ENCODE measurements around the gene EVPL.
A peak's percentile ranks its signal among the peaks of the same experiment; 100 is the strongest.
"Not testable (repeated sequence)": the region's sequence is repeated elsewhere in the genome, so short reads cannot be mapped to it uniquely, and the experiment has no call there.

The EVPL gene

DNA sequence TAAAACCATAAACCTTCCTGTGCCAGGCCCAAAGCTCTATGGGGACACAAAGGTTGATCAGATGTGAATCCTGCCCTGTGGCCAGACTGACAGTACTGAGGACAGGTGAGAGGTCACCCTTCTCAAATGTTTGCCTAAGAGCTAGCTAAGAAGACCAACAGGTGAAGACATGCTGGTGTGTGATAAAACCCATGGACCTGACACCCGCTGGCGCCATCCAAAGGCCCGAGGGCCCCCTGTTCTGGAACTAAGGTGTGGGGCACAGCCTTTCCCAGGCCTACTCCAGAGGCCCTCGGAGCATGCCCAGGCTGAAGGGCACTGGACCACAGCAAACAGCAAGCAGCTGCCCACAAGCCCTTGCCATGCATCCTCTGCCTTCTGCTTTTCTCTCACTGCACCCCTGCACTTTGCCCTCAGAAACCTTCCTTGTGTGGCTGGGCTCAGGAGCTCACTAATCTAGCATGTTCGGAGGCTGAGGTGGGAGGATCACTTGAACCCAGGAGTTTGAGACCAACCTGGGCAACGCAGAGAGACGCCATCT lies 31.7 kb downstream of the EVPL start:
- no peak for DNase-seq

GRCh38 chr17:75994802-75995370 lies 32.2 kb downstream of the EVPL start:
- no peak for DNase-seq

GRCh38 chr17:75991396-75991795 lies 35.7 kb downstream of the EVPL start:
- no peak for DNase-seq

GRCh38 chr17:75987041-75987440 lies 40.1 kb downstream of the EVPL start:
- DNase-seq: no peak

DNA sequence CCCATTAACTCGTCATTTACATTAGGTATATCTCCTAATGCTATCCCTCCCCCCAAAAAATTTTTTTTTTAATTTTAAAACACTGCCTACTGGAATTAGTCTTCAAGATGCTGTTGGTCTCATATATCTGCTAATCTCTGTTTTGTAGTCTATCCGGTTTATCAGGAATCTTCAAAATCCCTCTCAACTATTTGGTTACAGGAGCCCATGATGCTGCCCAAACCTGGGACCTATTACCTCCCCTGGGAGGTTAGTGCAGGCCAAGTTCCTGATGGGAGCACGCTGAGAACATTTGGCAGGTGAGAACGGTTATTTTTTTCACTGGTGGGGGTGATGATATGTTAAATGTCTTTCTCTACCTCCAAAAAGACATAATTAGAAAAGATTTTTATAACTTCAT lies 41.1 kb downstream of the EVPL start:
- DNase-seq: no peak

DNA sequence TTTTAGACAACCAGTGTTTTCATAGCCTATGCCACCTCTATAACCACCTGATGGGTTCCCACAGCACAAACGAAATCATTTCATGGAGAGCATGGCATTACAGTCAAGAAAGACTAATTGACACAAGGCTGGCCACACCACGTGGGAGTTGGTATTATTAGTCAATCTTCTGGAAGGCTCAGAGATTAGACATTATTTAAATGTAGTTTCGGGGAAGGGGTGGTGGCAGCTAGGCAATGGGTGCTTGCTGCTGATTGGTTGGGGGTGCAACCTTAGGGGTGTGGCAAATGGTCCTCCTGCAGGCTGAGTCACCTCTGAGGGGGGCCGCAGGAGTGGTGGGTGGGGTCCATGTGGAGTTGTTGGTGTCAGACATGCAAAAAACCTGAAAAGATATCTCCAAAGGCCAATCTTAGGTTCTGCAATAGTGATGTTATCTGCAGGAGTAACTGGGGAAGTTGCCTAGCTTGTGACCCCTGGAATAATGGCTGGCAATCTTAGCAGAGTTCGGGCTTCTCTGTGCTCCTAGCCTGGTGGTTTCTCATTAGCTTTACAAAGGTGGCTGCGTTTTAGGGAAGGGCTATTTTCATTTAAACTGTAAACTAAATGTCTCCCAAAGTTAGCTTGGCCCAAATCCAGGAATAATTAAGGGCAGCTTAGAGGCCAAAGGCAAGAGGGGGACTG lies 43.5 kb downstream of the EVPL start:
- DNase-seq: no peak

DNA sequence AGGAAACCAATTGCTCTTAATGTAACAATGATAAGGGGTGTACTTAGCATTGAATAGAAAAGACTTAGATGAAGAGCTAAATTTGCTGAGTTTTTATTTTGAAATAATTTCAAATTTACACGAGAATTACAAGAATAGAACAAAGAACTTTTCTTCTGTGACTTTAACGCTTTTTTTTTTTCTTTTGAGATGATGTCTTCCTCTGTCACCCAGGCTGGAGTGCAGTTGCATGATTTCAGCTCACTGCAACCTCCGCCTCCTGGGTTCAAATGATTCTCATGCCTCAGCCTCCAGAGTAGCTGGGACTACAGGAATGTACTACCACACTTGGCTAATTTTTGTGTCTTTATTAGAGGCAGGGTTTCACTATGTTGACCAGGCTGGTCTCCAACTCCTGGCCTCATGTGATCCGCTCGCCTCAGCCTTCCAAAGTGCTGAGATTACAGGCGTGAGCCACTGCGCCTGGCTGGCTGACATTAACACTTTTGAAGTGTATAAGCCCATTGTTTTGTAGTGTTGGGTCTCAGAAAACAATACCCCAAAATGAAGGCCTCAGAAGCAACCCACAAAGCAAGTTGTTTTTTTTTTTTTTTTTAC lies 46.0 kb downstream of the EVPL start:
- DNase-seq: no peak

DNA sequence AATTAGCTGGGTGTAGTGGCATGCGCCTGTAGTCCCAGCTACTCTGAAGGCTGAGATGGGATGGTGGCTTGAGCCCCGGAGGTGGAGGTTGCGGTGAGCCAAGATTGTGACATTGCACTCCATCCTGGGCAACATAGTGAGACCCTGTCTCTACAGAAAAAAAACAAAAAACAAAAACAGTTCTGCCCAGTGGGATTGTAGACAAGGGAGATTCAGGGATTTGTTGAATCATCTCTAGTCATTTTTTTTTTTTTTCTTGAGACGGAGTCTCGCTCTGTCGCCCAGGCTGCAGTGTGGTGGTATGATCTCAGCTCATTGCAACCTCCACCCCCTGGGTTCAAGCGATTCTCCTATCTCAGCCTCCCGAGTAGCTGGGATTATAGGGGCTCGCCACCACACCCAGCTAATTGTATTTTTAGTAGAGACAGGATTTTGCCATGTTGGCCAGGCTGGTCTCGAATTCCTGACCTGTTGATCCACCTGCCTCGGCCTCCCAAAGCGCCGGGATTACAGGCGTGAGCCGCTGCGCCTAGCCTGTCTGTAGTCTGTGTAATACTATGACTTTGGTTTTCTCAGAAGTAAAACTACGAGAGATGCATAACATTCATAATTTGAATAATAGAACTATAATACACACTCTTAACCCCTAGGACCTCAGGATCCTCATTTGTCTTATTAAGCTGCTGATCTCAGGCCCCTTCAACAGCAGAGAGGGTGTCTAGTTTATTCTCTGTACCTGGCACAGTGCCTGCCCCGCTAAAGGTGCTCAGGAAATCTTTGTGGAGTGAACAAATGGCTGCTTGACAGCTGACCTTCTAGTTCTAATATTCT lies 46.7 kb downstream of the EVPL start:
- no peak for DNase-seq

GRCh38 chr17:75979705-75980187 lies 47.4 kb downstream of the EVPL start:
- no peak for DNase-seq

DNA sequence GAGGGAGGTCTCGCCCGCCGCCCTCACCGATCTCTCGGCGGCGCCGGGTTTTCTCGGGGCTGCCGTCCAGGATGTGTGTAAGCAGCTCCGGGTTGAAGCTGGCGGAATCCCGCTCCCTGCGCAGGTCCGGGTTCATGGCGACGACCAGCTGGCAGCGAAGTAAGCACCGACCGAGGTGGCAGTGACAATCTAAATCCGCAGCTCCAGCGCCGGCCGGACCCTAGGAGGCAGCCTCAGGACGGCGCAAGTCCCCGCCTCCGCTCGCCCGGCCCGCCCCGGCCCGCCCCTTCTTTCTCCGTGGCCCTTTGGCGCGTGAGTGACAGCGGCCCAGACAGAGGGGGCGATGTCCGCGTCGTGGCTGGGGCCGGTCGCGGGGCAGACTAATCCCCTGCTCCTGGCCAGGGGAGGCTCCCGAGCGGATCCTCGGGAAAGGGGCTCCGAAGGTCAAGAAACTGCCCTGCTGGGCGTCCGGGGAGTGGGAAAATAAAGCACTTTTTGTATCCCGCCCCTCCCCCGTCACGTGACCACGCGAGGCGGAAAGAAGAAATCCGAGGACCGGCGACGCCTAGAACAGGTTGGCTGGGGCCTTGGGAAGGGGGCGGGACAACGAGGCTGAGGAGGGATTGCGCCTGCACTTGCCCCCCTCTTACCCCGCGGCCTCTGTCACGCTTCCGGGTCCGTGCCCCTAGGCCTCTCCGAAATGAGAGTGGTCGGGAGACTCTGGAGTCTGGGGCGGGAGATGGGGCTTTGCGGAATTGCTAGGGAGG lies 48.0 kb downstream of the EVPL start, which contains the start of the genes ACOX1 and TEN1:
Gene ACOX1, minus strand, starts transcription at position 229 of the 767 bp plus-strand sequence. Its CDS starts 93 bp downstream, at position 136.
Gene TEN1, plus strand, starts transcription at position 303 of the 767 bp plus-strand sequence. CDS start 6,953 bp downstream, outside the sequence.
- peak; percentile 94 for DNase-seq

DNA sequence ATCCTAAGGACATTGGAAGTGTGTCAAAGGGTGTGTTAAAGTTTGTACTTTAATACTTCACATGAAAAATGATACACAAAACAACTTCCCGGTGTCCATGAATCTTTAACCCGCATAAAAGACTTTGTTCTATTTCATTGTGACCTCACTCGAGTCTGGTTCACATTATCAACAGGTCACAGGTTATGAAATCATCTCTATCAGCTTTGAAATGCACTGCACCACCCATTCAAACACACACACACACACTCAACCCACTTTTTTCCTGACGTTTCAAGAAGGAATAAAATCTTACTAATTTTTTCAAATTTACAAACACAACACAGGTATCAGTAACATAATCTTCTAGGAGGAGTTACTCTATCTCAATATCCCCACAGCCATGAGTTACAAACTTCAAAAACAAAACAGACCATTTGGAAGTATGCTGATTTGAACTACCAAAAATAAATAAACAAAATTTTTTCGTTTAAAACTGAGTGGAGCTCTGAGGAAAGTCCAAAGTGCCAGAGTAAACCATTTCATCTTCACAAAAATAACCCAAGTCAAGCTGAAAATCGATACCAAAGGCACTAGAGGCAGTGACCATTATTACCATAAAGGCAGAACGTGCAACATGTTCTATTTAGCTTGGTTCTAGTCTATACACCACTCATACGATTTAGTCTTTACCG lies 50.8 kb downstream of the EVPL start:
- no peak for DNase-seq

DNA sequence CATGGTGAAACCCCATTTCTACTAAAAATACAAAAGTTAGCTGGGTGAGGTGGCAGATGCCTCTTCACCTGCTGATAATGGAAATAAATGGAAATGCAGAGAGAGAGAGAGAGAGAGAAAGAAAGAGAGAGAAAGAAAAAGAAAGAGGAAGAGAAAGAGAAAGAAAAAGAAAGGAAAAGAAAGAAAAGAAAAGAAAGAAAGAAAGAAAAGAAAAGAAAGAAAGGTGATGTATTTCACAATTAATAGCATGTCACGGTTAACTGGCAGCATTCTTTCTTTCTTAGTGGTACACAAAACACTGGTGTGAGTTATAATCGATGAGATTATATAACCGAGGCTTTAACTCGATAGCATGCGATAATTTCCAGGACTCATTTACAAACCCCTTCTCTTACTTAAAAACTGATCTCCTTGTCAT lies 51.3 kb downstream of the EVPL start:
- DNase-seq: no peak

GRCh38 chr17:75975187-75975586 lies 51.9 kb downstream of the EVPL start:
- DNase-seq: not testable (repeated sequence)

- no peak for DNase-seq
Measured at GRCh38 chr17:75970626-75971025, 56.5 kb downstream of the EVPL start.

DNA sequence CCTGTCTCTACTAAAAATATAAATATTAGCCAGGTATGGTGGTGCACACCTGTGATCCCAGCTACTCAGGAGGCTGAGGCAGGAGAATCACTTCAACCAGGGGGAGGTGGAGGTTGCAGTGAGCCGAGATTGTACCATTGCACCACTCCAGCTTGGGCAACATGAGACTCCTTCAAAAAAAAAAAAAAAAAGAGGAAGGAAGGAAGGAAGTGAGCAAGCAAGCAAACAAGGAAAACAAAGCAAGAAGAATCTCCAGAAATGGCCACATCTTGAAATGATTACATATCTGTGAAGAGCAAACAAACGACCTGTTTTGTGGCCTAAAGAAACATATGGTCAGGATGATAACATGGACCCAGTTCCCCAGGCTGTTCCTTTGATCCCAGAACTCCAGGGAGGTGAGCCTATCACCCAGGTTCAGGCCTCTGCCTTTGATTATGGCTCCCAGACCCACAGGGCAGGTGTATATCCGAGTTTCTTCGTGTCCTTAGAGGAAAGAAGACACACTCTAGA lies 57.0 kb downstream of the EVPL start:
- no peak for DNase-seq

DNA sequence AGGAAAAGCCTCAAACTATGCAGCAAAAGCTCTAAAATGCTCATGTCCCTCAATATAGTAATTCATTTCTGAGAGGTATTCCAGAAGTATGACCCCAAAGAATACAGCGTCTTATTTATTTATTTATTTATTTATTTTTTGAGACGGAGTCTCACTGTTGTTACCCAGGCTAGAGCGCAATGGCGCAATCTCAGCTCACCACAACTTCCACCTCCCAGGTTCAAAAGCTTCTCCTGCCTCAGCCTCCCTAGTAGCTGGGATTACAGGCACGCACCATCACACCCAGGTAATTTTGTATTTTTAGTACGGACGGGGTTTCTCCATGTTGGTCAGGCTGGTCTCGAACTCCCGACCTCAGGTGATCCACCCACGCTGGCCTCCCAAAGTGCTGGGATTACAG lies 58.1 kb downstream of the EVPL start:
- DNase-seq: not testable (repeated sequence)

- DNase-seq: no peak
Measured at GRCh38 chr17:75965468-75965867, 61.6 kb downstream of the EVPL start.

GRCh38 chr17:75959839-75960511 lies 67.1 kb downstream of the EVPL start:
- DNase-seq: no peak

DNA sequence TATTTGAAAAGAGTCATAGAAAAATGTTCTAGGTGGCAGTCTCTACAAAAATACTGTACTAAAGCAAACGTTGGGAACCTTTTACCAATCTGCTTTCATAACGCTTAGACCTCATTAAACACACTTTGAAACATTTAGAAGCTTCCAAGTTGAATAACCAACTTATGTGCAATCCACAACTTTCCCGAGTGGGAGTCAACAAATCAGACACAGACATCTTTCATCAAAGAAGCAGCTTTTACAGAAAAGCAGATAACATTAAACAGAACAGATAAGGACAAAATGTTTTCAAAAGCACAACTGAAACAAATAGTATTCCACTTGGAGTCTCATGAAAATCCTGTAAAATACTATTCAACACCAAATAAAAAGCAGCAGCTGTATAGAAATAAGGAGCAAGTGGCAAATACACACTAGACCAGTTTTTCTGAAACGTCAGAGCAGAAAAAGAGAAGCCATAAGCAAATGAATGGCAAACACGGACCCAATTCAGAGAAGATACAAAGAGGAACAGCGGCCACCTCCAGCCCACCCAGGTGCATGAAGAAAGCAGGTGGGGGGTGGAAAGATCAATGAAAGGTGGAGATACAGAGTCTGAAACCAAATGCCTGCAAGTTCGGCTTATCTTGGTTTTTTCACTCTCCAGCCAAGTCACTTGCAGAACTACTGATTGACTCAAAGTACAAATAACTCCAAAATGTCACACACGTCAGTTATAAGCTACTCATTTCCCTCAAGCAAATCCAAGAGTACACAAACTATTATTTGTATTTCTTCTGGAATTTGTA lies 67.9 kb downstream of the EVPL start:
- DNase-seq: no peak
